Posterior vena cava (tissue), 2 donors: Measurements from ENCODE around the gene CCT5. TPM values are rescaled to one million over a fixed set of nuclear protein-coding genes. Genes with fewer than 3 reads are reported as not detected.
"Not testable (repeated sequence)": the region's sequence is repeated elsewhere in the genome, so short reads cannot be mapped to it uniquely, and the experiment has no call there.

Experiments
- DNase-seq: peaks from one replicate; pipeline ENCODE4 v3.0.0-alpha.2; 2020; ENCODE audit warnings: low spot score
- intact Hi-C, 2 donors: fragments of 100-400 bp; cut with DNase I; formaldehyde crosslinking; loops; one replicate each; pipeline versions ENCODE4 v1.14.1 to v1.14.2; 2022 to 2023
- total RNA-seq, 2 donors: library from RNA; stranded (reverse); fragmentation: NEBNext Ultra II Directional; extraction: Animal tissue kit (Norgen Biotek cat#: 25700); gene quantifications; one replicate each; pipeline ENCODE4 v1.2.1, GENCODE V29; 2021
- donor health status: DM: yes; HTN: yes; CAD: no.
- donor health status: DM: yes; HTN: yes; CAD: no.

The CCT5 gene
- total RNA-seq, 2 donors from 2014 or later, result 97.0 to 124 TPM

GRCh38 chr5:10310835-10311570 is 60.9 kb downstream of the CCT5 start:
- intact Hi-C loops, DNase-seq: not testable (repeated sequence)

DNA sequence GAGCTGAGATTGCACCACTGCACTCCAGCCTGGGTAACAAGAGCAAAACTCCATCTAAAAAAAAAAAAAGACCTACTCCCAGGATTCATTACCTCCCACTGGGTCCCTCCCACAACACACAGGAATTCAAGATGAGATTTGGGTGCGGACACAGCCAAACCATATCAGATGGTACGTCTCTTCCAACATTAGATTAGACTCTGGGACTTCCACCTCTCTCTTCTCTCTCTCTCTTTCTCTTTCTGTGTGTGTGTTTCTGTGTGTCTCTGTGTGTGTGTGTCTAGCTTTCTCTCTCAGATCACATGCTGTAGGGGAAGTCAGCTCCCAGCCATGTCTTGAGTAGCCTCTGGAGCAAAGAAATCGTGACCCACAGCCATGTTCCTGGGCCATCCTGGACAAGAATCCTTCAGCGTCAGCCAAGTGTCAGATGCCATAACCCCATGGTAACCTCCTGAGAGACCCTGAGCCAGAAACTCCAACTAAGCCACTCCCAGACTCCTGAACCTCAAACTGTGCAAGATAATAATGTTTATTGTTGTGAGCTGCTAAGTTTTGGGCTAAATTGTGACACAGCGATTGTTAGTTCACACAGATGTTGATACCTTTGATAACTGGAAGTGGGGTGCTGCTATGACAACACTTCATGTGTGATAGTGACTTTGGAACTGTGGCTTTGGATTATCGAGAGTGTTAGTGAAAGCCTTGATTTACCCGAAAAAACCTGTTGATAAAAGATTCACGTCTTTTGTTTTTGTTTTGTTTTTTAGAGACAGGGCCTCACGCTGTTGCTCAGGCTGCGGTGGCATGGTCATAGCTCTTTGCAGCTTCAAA is 61.7 kb downstream of the CCT5 start:
- intact Hi-C loops, result no loop called here

DNA sequence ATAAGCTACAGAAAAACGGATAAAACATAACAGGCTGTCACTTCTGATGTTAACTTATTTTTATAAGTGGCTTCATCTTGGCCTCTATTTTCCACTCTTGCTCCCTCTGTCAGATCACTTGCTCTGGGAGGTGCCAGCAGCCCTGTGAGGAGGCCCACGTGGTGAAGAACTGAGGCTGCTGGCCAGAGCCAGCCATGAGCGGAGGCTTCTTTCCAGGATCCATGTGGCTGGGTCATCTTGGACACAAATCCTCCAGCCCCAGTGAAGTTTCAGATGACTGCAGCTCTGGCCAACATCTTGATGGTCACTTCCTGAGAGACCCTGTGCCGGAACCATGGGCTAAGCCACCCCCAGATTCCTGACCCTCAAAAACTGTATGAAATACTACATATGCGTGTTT is 65.1 kb downstream of the CCT5 start:
- intact Hi-C loops, result no loop called here
- DNase-seq, result no peak

More for the DNA sequence above, 61.7 kb downstream of the CCT5 start:
- DNase-seq, result no peak

Other genes with a start within 250 kb of the CCT5 start
- gene ATPSCKMT, start 392 bp upstream of the CCT5 start, total RNA-seq, result 10 to 100 TPM; 10.6 to 17.2 TPM
- 10 to 100 TPM; 11.8 to 20.4 TPM for gene CMBL, start 57.6 kb downstream of the CCT5 start, total RNA-seq
- gene MARCHF6, start 103.4 kb downstream of the CCT5 start, total RNA-seq, result 100 to 1,000 TPM; 116 to 127 TPM
- gene ROPN1L, start 191.6 kb downstream of the CCT5 start, total RNA-seq, result under 1 TPM in 1 of 2 donors, not detected in 1; 0.67 TPM